GM18519 (cell line): ENCODE data around the gene GPR61.

Experiments used
- ATAC-seq: cut with Tn5 transposase; IDR thresholded peaks from one replicate; pipeline ENCODE4 v1.9.1; 2021; ENCODE audit warnings: mild to moderate bottlenecking, moderate library complexity; ENCODE audit not compliant: unreplicated experiment, low FRiP score

The GPR61 gene

DNA sequence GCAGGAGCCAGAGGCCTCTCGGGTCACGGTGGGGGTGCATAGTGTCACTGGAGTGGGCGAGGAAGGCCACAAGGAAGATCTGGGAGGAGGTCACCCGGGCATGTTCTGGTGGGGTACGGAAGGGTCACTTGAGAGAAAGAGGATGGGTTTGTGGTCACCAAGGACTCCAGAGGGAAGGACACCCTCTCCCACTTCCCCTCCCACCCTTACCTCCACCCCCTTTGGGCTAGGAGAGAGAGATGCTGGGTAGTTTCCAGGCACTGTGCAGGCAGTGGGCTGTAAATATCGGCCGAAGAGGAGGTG is 30.8 kb upstream of the GPR61 start:
- ATAC-seq = no peak

DNA sequence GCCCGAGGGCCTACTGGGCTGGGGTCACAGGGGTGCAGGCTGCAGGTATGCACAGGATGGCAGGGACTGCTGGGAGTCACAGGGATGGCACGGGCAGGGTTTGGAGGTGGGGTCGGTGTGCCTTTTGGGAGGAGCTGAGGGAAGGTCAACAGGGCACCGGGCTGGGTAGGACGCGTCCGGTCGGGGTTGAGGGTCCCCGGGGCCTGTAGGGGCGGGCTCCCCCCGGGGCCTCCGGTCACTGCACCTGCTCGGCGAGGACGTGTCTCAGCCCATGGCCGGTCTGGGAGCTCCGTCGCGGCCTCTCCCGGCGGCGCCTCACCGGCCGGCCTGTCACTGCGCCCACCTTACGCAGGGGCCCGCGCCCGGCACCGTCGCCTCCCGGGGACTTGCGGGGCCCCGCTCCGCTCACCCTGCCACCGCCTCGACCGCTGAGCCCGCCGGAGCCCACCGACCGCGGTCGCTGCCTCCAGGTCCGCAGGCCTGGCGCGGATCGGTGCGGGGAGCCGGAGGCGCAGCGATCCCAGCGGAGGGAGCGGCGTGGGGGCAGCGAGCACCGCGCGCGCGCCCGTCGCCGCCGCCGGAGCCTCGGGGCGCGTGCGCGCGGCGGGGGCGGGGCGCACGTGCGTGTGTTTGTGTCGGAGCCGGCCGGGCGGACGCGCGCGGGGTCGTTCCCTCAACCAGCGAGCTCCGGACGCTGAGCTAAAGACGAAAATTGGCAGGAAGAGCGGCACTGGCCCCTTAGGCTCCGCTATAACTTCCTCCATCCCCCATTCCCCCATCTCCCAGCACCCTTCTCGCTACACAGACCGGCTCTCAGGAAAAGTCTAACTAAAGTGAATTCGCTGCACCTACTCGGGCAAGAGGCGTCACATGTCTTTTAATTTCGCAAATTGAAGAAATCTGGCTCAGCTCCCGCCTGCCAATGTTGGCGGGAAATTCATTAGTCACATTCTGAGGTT is 30.2 kb upstream of the GPR61 start, which contains the start of gene AMIGO1:
Gene AMIGO1, minus strand, starts transcription at position 552 of the 959 bp plus-strand sequence. CDS start 815 bp downstream, outside the sequence.
- no peak for ATAC-seq

DNA sequence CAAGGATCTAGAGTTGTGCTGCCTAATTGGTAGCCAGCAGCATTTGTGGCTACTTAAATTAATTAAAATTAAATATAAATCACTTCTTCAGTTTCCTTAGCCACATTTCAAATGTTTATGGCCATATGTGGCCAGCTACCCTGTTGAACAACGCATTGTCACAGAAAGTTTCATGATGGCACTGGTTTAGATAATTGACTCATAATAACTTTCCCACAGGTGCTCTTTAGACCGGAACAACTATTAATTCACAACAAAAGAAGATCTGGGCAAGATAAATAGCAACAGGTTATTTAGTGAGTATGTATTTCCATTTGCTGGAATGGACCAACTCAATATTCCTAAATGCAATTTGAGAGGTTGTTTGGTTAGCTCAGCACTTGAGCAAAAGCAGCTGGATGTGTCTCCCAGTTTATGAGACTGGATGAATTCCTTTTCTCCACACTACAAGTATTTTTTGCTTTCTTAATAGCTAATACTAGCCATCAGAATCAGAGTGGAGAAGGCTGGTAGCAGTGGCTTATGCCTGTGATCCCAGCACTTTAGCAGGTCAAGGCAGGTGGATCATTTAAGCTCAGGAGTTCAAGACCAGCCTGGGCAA is 26.5 kb upstream of the GPR61 start:
- no peak for ATAC-seq

DNA sequence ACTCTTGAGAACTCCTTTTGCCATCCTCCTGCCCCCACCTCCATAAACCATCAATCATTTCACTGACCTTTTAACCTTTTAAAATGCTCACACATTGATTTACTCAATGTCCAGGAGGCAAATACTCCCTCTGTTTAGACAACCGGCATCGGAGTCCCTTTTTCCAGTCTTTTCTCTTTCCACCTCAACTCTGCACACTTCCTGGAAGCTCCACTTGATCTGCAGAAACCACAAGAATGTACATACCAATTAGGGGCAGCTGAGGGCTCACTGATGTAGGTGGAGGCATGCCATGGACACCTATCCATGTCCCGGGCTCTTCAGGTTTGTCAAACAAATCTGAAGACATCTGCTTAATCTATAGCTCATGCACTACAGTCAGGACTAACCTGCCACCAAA is 24.8 kb upstream of the GPR61 start:
- ATAC-seq = no peak

DNA sequence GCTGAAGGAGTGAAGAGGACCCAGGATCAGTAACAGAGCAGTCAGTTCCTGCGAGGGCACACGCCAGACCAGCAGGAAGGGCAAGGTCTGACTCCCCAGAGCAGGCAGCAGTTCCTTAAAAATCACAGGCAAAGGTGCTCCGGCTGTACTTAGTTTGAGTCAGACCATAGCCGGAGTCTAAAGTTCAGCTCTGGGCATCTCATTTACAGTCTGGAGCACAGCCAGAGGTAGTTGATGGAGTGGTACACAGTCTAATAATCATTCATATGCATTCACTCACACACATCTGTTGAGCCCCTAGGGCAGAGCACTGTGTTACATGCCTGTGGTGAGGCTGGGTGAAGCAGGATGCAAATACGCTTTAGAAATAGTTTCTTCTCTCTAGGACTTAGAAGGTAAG is 22.8 kb upstream of the GPR61 start:
- ATAC-seq = no peak

DNA sequence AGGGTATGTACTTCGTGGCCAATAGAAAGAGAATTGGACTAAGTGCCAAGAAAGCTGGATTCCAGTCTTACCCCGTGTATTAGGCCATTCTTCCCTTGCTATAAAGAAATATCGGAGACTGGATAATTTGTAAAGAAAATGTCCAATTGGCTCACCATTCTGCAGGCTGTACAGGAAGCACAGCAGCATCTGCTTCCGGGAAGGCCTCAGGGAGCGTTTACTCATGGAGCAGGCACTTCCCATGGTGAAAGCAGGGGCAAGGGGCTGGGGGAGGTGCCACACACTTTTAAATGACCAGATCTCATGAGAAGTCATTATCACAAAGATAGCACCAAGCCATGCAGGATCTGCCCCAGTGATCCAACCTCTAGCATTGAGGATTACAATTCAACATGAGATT is 22.3 kb upstream of the GPR61 start:
- no peak for ATAC-seq

DNA sequence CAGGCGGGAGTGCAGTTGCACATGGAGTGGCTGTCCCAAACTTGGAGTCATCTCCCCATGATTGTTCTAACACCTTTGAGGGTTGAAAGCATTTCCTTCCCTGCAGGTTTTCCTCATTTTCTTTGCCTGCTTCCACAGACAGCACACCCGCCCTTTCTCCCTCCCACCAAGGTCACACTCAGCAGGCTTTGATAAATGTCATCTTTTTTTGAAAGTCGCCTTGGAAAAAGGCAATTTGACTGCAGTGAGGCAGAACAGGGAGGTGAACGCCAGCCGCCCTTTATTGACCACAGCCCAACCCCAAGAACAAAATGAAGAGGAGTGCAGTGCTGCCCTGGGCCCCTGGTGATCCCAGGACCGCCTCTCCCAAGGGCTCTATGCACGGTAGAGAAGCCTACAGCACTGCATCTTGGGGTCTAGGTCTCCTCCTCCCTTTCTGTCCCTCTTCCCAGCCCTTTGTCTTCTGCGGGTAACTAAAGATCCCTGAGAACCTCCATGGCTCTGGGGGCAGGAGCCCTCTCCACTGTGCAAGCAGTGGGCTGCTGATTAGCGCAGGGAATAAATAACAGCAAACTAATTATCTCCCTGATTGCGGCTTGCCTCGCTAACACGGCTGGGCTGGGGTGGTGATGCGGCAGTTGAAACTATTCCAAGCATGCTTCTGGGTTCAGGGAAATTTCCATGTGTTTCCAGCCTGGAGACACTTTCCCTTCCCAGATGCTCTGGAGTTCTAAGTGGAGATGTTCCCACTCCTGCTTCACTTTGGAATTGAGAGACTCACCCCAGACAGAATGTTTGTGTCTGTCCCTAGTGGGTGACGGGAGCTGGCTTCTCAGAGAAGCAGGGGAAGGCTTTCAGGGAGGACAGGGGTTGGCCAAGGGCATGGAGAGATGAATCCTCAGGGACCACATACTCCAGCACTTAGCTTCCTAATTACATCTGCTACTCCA is 18.4 kb upstream of the GPR61 start:
- no peak for ATAC-seq

DNA sequence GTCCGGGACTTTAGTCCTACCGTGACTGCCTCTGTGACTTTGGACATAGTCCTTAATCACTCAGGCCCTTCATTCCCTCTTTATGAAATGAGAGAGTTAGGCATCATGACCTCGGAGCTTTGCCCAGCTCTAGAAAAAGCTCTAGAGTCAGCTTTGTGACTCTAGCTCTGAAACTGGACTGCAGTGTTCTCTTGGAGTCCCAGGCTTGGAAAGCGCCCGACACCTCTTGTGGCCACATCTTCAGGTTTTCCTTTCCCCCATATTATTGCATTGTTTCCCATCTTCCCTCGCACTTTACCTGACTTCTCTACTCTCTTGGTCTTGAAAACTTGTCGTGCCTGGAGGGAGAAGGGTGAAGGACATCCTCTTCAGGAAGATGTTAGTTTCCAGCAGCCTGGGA is 17.6 kb upstream of the GPR61 start:
- ATAC-seq = no peak

DNA sequence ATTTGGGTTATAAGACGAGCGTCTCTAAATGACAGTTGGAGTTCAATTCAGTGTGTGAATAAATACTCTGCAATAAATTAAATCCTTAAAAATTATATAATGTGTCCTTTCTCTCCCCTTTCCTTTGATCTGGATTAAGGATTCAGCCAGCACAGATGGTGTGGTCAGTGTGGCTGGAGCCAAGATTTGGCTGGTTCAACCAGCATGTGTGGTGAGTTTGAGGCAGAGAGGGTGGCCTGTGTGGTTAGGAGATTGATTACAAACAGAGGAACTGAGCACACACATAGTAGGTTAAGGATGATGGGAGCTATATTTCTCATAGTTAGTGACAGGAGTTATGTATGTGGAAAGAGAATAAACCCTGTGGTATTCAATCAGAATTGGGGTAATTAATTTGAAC is 16.0 kb upstream of the GPR61 start:
- ATAC-seq = no peak

DNA sequence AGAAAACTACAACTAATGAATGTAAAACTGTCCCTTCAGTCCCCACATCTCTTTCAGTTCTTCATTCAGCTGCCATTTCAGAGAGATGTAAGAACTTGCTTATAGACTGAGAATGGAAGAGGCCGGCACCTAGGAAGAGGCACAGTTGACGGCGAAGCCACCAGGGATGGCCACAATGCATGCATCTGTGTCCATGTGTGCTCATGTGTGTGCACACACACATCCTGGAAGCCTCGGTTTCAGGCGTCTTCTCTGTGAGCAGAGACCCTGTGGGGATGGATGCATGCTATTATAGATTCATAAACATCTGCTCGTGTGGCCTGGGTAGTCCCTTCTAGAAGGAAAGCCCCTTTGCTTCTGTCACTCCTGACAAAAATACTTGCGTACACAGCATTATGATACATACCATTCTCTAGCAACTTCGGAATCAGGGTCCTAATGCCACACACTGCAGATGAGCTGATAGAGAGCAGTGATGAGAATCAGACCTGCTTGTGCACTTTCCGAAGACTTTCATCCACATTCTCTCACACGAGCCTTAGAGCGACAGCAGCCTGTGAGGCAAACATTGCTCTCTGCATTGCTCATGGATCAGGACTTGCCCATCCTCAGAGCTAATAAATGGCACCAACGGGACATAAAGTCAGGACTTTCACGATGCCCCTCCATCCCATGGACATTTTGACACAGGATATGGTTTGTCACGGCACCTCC is 12.4 kb upstream of the GPR61 start:
- peak; percentile 39 for ATAC-seq

DNA sequence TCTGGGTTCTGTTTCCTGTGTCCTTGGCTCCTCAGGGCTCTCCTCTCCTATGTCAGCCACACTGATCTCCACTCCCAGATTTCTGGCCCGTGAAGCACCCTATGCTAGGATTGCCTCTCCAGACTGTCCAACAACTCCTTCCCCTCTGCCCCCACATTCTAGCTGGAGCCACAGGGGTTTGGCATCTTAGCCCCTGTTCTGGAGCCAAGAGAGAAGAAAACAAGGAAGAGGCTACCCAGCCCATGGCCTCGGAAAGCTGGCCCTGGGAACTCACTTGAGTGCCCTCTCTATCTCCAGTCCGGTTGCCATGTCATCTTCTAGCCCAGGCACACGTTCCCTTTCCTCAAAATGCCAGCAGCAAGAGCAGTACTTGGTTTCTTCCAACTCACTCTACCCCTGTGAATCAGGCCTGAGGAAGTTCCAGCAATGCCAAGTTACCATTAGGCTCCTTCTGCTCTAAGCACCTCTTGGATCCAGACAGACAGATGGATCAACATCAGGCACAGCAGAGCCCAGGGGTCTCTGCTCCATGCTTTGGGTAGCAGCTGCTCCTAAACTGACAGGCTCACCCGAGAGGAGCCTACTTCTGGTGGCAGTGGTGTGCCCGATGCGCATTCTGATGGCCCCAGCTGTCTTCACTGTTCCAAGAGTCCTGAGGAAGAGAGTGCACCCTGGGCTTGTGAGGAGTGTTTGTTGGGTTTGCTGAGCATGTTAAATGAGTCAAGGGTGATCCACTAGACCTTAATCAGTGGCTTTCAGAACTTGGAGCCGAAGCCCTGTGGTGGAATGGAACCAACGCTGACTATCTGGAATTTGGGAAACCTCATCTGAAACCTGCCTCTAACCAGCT is 11.6 kb upstream of the GPR61 start:
- ATAC-seq = no peak

DNA sequence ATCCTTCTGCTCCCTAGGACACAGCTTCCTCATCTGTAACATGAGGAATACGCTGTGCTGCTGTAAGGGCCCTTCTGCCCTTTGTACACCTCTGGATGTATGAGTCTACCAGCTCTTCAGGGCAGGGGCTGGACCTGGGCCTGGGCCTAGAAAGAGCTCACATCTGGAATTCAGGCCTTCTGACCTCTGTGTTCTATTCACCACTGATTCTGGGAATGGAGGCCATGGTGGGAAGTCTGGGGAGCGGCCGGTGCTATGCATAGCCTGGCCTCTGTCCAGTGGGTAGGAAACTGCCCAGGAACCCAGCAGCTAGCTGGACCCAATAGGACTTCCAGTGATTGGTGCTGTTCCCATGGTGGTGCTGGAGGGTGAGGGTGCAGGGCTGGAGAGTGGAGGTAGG is 11.0 kb upstream of the GPR61 start:
- ATAC-seq = no peak

DNA sequence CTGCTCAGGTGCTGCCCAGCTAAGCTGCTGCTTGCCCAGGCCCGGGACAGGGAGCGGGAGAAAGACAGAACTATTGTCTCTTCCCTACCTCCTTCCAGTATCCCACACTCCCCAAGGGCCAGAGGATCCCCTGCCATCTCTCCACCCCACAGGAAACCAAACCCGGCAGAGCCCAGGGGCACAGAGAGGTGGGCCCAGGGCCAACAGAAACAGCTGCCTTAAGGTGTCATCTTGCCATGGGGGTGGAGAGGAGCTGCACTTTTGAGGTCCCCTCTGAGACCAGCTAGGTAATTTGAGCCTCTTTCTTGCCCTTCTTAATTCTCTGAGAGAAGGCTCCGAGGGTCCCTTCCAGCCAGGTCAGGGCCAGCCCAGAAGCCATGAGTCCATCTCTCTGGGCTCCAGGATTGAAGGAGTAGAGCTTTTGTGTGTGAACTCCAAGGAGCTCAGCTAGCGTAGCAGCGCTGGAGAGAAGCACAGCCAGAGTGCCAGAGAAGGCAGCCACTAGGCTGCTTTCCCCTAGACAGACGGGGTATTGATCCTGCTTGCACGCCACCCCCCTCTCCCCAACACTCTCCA is 9.7 kb upstream of the GPR61 start:
- no peak for ATAC-seq

DNA sequence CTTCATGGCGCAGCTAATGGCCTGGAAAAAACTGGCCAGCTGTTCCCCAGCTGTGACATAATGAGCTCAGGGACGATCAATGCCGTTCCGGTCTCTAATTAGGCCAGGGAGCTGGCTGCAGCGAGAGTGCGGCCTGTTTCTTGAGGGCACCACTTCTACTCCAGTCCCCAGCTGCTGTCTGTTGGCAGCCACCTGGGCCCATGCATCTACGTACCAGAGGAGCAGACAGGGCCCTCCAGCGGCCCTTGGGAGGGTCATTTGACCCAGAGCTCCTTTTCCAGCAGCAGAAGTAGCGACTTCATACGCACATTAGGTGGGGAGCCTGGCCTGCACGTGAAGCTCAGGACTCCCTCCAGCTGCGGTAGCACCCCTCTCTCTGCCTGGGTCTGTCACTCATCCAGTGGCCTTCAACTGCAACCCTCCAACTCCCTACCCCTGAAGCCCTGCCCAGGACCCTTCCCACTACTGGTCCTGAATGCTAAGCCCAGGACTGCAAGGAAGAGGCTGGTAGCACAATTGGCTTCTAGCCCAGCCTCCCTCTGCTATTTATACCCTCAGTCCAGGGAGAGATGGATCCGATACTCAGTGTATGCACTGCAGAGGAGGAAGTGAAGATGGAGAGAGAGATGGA is 9.1 kb upstream of the GPR61 start:
- no peak for ATAC-seq

DNA sequence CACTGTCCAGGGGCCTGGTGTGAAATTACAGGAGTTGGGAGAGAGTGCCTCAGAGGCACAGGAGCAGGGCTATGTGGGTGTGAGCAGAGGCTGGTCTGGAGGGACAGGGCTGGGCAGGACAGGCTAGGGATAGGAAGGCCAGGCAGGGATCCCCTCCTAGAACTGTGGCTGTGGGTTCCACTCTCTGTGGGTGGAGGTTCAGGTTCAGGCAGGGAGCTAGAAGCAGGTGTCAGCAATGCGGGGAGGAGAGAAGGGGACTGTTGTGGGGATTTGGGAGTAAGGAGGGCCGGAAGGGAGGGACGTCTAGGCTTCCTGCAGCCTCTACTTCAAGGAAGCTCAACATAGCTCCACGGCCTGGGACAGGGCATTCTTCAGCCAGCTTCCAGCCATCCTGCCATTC is 8.3 kb upstream of the GPR61 start:
- no peak for ATAC-seq

DNA sequence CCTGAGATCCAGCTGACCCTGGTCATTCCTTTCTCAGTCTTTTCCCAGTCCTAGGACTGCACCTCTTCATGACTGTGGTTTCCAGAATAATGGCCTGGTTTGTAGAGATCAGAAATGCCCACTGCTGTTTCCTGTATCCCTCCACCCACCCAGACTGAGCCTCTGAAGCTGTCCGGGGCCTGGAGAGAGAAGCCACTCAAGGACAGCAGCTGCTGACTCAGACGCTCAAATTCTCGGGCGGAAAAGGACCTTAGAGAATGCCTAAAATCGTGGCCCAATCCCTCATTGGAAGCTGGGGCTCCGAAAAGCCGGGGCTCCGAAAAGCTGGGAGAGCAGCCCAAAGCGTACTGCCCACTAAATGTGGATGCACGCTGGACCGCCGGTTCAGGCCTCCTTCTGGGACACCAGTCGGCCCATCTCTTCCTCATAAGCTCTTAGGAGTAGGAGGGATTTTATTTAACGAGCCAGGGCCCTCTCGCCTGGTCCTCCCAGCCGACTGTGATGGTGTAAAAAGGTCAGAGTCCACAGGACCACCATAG is 7.8 kb upstream of the GPR61 start:
- ATAC-seq = no peak

DNA sequence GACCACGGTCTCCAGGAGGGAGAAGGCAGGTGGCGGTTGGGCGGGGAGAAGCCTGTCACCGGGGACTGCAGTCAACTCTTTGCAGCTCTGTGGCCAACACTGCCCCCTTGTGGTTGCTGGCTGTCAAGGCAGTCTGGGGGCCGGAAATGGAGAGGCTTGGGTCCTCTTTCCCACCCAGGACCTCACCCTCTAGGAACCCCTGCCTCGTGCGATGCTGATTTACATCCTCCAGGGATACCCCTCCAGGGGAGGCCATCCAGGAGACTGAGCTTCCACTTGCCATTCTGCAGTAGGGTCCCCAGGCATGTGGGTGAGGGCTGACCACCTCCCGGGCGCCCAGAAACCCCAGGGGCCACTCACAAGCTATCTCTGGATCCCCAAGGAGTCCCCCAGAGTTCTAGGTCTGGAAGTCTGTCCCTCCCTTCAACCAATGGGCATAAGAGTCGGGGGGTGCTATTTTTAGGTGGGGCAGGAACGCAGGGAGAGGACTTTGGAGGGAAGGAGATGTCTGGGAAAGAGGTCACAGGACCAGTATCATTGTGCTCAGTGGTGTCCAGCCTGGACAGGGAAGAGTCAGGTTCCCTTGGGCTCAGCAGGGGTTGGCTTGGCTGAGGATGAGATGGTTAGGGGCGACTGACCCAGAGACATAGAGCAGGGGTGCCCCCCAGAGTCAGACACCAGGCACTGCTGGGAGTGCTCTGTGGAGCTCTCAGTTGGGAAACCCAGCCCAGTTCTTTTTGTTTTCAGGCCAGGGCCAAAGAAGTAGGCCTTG is 7.1 kb upstream of the GPR61 start:
- no peak for ATAC-seq
